ENCODE data around the gene RRM1. TPM values are rescaled to one million over a fixed set of nuclear protein-coding genes. Genes with fewer than 3 reads are reported as not detected.

Gene RRM1
- 43.4 and 44.4 TPM in 2 replicates for total RNA-seq

DNA sequence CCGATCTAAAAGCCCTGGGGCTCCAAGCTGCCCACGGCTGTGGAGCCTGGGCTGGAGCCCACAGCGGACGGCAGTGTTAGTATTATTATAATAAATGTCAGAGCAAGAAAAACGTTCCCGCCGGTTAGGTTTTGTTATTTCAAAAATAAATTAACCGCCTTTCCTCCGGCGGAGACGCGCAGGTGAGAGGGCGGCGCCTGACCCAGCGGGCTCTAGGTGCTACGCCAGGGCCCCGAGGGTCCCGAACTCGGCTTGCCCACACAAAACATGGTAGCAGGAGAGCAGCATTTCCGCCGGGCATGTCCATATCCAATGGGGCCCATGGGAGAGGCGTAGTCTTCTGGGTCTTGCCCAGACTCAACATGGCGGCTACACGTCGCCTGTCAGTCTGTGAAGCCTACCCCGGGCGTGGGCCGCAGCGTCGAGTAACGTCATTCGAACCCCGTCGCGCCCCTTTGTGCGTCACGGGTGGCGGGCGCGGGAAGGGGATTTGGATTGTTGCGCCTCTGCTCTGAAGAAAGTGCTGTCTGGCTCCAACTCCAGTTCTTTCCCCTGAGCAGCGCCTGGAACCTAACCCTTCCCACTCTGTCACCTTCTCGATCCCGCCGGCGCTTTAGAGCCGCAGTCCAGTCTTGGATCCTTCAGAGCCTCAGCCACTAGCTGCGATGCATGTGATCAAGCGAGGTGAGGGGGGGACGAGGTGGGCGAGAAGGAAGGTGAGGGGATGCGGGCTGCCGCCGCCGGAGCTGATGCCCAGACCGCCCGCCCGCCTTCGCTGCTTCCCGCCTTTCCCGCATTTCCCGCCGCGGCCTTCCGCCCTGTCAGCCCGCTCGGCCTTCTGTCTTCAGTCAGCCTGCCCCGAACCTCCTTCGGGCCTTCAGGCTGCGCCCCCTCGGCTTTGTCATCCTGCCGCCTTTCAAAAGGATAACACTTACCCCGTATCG lies at the start of gene RRM1:
RRM1 (plus strand) TSS at position 452 of the 944 bp plus-strand sequence; CDS start at position 666, 214 bp downstream.

Other genes starting within 250 kb of the RRM1 start
- 62.2 and 86.6 TPM in 2 replicates for gene STIM1, start 239.1 kb upstream of the RRM1 start, total RNA-seq

Data from nasal cavity respiratory epithelium epithelial cell of viscerocranial mucosa (primary cell).